Neural crest cell (in vitro differentiated cells): ENCODE results near the gene OSBPL9. TPM values are rescaled to one million over a fixed set of nuclear protein-coding genes. Genes with fewer than 3 reads are reported as not detected.

Experiments
- DNase-seq: peaks from one replicate; pipeline ENCODE4 v3.0.0; 2021; ENCODE audit warnings: low read depth, mixed read lengths, low spot score
- H3K27ac Mint-ChIP-seq: one replicate; pipeline ENCODE4 v1.8.0; 2021; ENCODE audit warnings: mild to moderate bottlenecking, mixed read lengths; ENCODE audit not compliant: unreplicated experiment
- H3K27me3 Mint-ChIP-seq: 2 replicates; pipeline ENCODE4 v1.8.0; 2021; ENCODE audit warnings: low read depth, mild to moderate bottlenecking, mixed read lengths
- H3K36me3 Mint-ChIP-seq: 2 replicates; pipeline ENCODE4 v1.8.0; 2021; ENCODE audit warnings: low read depth, mild to moderate bottlenecking, mixed read lengths
- H3K4me1 Mint-ChIP-seq: 2 replicates; pipeline ENCODE4 v1.8.0; 2021; ENCODE audit warnings: mixed read lengths
- H3K4me3 Mint-ChIP-seq: one replicate; pipeline ENCODE4 v1.8.0; 2021; ENCODE audit warnings: mild to moderate bottlenecking, mixed read lengths
- H3K9me3 Mint-ChIP-seq: 2 replicates; pipeline ENCODE4 v1.8.0; 2021; ENCODE audit warnings: mixed read lengths
- total RNA-seq: library from RNA; stranded (reverse); gene quantifications from 2 replicates; pipeline ENCODE4 v1.2.1, GENCODE V29; 2021
- TF ChIP-seq, protein P1 (sequence below): fragments of 200-600 bp; sonication (generic); conservative IDR thresholded peaks from 2 replicates; pipeline ENCODE4 v1.5.0; 2021; ENCODE audit warnings: antibody characterized with exemption, mild to moderate bottlenecking

Gene OSBPL9
- total RNA-seq, 1 donor from 2014 or later, result 76.7 TPM

GRCh38 chr1:51716746-51717145, 99.9 kb downstream of the OSBPL9 start:
- DNase-seq, result no peak
- H3K27me3 Mint-ChIP-seq, result no peaks in the 10 kb centered on the region
- no peaks in the 10 kb centered on the region for H3K9me3 Mint-ChIP-seq
- TF ChIP-seq, protein P1, sequence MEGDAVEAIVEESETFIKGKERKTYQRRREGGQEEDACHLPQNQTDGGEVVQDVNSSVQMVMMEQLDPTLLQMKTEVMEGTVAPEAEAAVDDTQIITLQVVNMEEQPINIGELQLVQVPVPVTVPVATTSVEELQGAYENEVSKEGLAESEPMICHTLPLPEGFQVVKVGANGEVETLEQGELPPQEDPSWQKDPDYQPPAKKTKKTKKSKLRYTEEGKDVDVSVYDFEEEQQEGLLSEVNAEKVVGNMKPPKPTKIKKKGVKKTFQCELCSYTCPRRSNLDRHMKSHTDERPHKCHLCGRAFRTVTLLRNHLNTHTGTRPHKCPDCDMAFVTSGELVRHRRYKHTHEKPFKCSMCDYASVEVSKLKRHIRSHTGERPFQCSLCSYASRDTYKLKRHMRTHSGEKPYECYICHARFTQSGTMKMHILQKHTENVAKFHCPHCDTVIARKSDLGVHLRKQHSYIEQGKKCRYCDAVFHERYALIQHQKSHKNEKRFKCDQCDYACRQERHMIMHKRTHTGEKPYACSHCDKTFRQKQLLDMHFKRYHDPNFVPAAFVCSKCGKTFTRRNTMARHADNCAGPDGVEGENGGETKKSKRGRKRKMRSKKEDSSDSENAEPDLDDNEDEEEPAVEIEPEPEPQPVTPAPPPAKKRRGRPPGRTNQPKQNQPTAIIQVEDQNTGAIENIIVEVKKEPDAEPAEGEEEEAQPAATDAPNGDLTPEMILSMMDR, result no peak
- no peak overlapping the region for H3K27ac Mint-ChIP-seq
- H3K4me3 Mint-ChIP-seq, result no peak overlapping the region
- peaks cover 3% of the 10 kb centered on the region for H3K36me3 Mint-ChIP-seq
- no peaks in the 10 kb centered on the region for H3K4me1 Mint-ChIP-seq

DNA sequence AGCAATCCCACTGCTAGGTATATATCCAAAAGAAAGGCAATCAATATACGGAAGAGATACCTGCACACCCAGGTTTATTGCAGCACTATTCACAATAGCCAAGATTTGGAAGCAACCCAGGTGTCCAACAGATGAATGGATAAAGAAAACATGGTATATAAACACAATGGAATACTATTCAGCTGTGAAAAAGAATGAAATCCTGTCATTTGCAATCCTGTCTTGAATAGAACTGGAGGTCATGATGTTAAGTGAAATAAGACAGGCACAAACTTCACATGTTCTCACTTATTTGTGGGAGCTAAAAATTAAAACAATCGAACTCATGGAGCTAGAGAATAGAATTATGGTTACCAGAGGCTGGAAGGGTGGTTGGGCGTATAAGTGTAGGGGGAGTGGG, 101.0 kb downstream of the OSBPL9 start:
- DNase-seq, result no peak
- H3K36me3 Mint-ChIP-seq, result no peaks in the 10 kb centered on the region
- no peaks in the 10 kb centered on the region for H3K4me1 Mint-ChIP-seq
- no peak overlapping the region for H3K27ac Mint-ChIP-seq
- H3K27me3 Mint-ChIP-seq, result no peaks in the 10 kb centered on the region
- no peak overlapping the region for H3K4me3 Mint-ChIP-seq
- TF ChIP-seq, protein P1, result no peak
- no peaks in the 10 kb centered on the region for H3K9me3 Mint-ChIP-seq

GRCh38 chr1:51719146-51719545, 102.3 kb downstream of the OSBPL9 start:
- H3K27me3 Mint-ChIP-seq, result no peaks in the 10 kb centered on the region
- H3K9me3 Mint-ChIP-seq, result no peaks in the 10 kb centered on the region
- no peaks in the 10 kb centered on the region for H3K36me3 Mint-ChIP-seq
- TF ChIP-seq, protein P1, result no peak
- H3K27ac Mint-ChIP-seq, result no peak overlapping the region
- no peak overlapping the region for H3K4me3 Mint-ChIP-seq
- no peaks in the 10 kb centered on the region for H3K4me1 Mint-ChIP-seq
- no peak for DNase-seq

- no peaks in the 10 kb centered on the region for H3K9me3 Mint-ChIP-seq
- H3K36me3 Mint-ChIP-seq, result no peaks in the 10 kb centered on the region
- no peak overlapping the region for H3K27ac Mint-ChIP-seq
- TF ChIP-seq, protein P1, result no peak
- peaks cover 13% of the 10 kb centered on the region for H3K4me1 Mint-ChIP-seq
- H3K27me3 Mint-ChIP-seq, result peaks cover 6% of the 10 kb centered on the region
- no peak overlapping the region for H3K4me3 Mint-ChIP-seq
- no peak for DNase-seq
Observed at GRCh38 chr1:51724797-51725196, 107.9 kb downstream of the OSBPL9 start.

DNA sequence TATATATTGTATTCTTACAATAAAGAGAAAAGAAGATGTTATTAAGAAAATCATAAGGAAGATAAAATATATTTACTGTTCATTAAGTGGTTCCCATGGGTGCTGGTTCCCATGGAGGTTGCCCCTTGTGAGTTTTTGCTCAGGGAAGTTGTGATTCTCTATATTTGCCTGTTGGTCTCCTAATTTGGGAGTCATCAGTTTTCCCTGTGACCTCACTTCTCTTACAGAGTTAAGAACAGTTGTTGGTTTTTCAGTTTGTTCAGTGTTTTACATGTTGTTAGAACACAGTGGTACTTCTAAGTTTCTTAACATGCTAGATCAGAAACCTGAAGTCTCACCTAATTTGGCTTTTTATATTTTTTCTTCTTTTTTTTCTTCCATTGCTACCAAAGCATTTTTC, 109.2 kb downstream of the OSBPL9 start:
- Mint-ChIP-seq H3K4me3 (no peak overlapping the region), H3K4me1 (peaks cover 19% of the 10 kb centered on the region), H3K27me3 (peaks cover 6% of the 10 kb centered on the region), H3K9me3 (no peaks in the 10 kb centered on the region), H3K27ac (no peak overlapping the region), H3K36me3 (no peaks in the 10 kb centered on the region)
- no peak for DNase-seq
- TF ChIP-seq, protein P1, result no peak
